Endometrial microvascular endothelial cells (primary cell): ENCODE measurements around the gene STIL. TPM values are rescaled to one million over a fixed set of nuclear protein-coding genes. Genes with fewer than 3 reads are reported as not detected.

Experiments
- in situ Hi-C: cut with HindIII; loops from 2 replicates; pipeline ENCODE4 v1.10.0; 2017; ENCODE audit warnings: low sequenced_read_pairs, low pct_unique_long_range_greater_than_20kb; ENCODE audit errors: inconsistent ontology term
- total RNA-seq: library from RNA; depleted of rRNA; stranded (reverse); fragments of >200 nt; gene quantifications from one replicate; pipeline ENCODE4 v1.2.3, GENCODE V29; 2015; ENCODE audit errors: inconsistent ontology term

Gene STIL
- total RNA-seq, 1 donor from 2014 or later = 23.5 TPM

GRCh38 chr1:47225430-47226100 is 88.4 kb downstream of the STIL start:
- in situ Hi-C loops = no loop called here

GRCh38 chr1:47224676-47225399 is 89.1 kb downstream of the STIL start:
- in situ Hi-C loops = no loop called here

GRCh38 chr1:47223921-47224675 is 89.8 kb downstream of the STIL start:
- in situ Hi-C loops = no loop called here

- in situ Hi-C loops = no loop called here
These were observed 90.6 kb downstream of the STIL start for GRCh38 chr1:47223174-47223920.

- in situ Hi-C loops = no loop called here
These were observed 91.5 kb downstream of the STIL start for GRCh38 chr1:47222476-47222875.

GRCh38 chr1:47219590-47220220 is 94.2 kb downstream of the STIL start:
- in situ Hi-C loops = no loop called here

- in situ Hi-C loops = no loop called here
These were observed 94.9 kb downstream of the STIL start for GRCh38 chr1:47219001-47219400.

- in situ Hi-C loops = no loop called here
These were observed 97.5 kb downstream of the STIL start for GRCh38 chr1:47216278-47217059.

GRCh38 chr1:47215713-47216112 is 98.2 kb downstream of the STIL start:
- in situ Hi-C loops = no loop called here

GRCh38 chr1:47214549-47214948 is 99.4 kb downstream of the STIL start:
- in situ Hi-C loops = no loop called here

- in situ Hi-C loops = no loop called here
These were observed 100.5 kb downstream of the STIL start for GRCh38 chr1:47213230-47213963.

- in situ Hi-C loops = no loop called here
These were observed 101.2 kb downstream of the STIL start for GRCh38 chr1:47212636-47213229.

GRCh38 chr1:47211796-47212269 is 102.1 kb downstream of the STIL start:
- in situ Hi-C loops = no loop called here

- in situ Hi-C loops = no loop called here
These were observed 103.3 kb downstream of the STIL start for GRCh38 chr1:47210666-47211065.

GRCh38 chr1:47209725-47210325 is 104.1 kb downstream of the STIL start:
- in situ Hi-C loops = no loop called here

- in situ Hi-C loops = no loop called here
These were observed 104.9 kb downstream of the STIL start for GRCh38 chr1:47209091-47209490.
